Prostate gland (tissue), 2 donors: Measurements from ENCODE around the gene ZBTB32.

Source experiments
- CTCF ChIP-seq, 4 experiments: fragments of 200-600 bp in 2 of 4; fragments of 450-650 bp in 2 of 4; sonication (generic) in 2 of 4; IDR thresholded peaks; 1 replicate in 3 of 4; 2 replicates in 1 of 4; pipeline ENCODE4 v1.5.1; 2016 to 2019; ENCODE audit warnings: antibody characterized with exemption in 4 of 4, mild to moderate bottlenecking in 2 of 4, moderate library complexity in 2 of 4
- POLR2A ChIP-seq: fragments of 450-650 bp; IDR thresholded peaks from one replicate; pipeline ENCODE4 v1.6.1; 2016; ENCODE audit warnings: antibody characterized with exemption, mild to moderate bottlenecking
- POLR2AphosphoS5 ChIP-seq: sonication (generic); formaldehyde crosslinking; IDR thresholded peaks from one replicate; pipeline ENCODE4 v1.6.1; 2017; ENCODE audit warnings: antibody characterized with exemption

DNA sequence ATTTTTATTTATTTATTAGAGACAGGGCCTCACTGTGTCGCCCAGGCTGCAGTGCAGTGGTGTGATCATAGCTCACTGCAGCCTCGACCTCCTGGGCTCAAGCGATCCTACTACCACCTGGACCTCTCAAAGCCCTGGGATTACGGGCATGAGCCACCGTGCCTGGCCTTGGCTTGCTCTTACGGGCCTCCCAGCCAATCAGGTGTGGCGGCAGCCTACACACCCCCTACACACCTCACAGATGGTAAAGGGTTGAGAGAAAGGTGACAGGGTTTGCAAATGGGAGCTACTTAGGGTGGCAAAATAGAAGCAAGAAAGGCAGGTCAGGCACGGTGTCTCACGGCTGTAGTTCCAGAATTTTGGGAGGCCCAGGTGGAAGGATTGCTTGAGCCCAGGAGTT lies 1.0 kb upstream of the ZBTB32 start:
- TF ChIP-seq POLR2A (no peak), CTCF (IDR thresholded peaks at IDR 0.05) (no peak), POLR2AphosphoS5 (no peak)
